ENCODE measurements around the gene INHBC.

INHBC gene

DNA sequence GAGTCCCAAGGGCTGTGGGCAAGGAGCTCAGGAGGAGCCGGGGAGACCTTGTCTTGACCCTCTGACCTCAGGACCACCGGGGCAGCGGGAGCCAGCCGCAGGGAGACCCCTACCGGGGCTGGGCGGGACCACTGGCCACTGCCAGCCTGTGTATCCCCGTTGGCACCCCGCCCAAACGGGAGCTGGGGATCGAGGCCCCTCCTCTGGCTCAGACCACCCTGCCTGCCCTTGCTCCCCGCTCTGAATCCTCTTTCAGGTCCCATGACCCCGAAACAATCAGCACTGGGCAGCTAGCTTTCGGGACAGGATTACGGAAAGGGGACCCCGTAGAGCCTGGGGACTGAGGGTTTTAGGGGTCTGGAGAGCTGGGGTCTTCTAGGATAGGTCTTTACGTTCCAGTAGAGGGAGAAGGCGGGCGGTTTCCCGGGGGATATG, 26.3 kb downstream of the INHBC start:
- Histone ChIP-seq H3K4me2 (peak overlapping the region; percentile 89 to 100 (median 99)), H3K4me1 (peaks cover 42 to 72% (median 61%) of the 10 kb centered on the region in 10 experiments), H4K20me1 (peaks cover 0 to 9% (median 0%) of the 10 kb centered on the region in 11 experiments; a peak in 5 of 22 replicates), H3K4me3 (peak overlapping the region; percentile 56 to 75 (median 69)), H3K9ac (peak overlapping the region; percentile 40 to 72 (median 69); a peak in 19 of 22 replicates), H3K36me3 (no peaks in the 10 kb centered on the region), H3K9me3 (replicated peaks in 1 of 11) (no peaks in the 10 kb centered on the region), H3K27me3 (peaks cover 7 to 22% (median 18%) of the 10 kb centered on the region in 11 experiments), H3K27ac (peak overlapping the region in 1 of 11 experiments; percentile 18; a peak in 1 of 22 replicates)
- no peak for TF ChIP-seq Cebpa-rat (IDR thresholded peaks at IDR 0.05)

DNA sequence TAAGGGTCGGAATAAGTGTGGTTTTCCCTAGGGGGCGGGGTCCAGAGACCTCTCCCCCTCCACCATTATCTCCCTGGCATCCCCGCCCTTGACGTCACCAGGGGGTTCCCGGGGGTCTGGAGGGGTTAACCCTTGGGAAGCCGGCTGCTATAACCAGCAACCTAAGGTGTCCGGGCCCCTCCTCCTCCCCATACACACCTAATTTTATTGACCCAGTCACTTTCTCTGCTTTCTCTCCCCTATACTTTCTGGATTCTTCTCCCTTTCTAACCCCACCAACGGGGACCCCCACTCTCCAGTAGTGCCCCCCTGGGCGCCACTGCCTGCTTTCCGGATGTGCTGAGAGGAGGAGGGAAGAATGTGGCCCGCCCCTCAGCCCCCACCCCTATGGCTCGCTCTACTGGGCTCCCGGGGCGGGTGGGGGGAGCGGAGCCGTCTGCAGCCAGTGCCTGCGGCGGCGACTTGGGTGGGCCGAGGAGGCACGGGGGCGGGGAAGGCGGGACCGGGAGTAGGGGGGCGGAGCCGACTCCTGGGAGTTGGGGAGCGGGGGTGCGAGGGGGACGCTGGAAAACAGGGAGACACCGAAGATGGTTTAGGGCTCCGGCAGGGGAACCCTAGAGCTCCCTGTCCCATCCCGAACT, 26.8 kb downstream of the INHBC start:
- Histone ChIP-seq H4K20me1 (peaks cover 0 to 11% (median 0%) of the 10 kb centered on the region in 11 experiments; a peak in 6 of 22 replicates), H3K27ac (peak overlapping the region in 3 of 11 experiments; percentile 18 to 29 (median 20); a peak in 2 of 22 replicates), H3K4me1 (peaks cover 43 to 72% (median 57%) of the 10 kb centered on the region in 10 experiments), H3K9ac (peak overlapping the region; percentile 54 to 76 (median 71)), H3K4me3 (peak overlapping the region; percentile 56 to 75 (median 69)), H3K4me2 (peak overlapping the region; percentile 89 to 100 (median 99)), H3K9me3 (replicated peaks in 1 of 11) (no peaks in the 10 kb centered on the region), H3K27me3 (peaks cover 7 to 22% (median 18%) of the 10 kb centered on the region in 11 experiments), H3K36me3 (no peaks in the 10 kb centered on the region)
- TF ChIP-seq Cebpa-rat (IDR thresholded peaks at IDR 0.05): no peak

DNA sequence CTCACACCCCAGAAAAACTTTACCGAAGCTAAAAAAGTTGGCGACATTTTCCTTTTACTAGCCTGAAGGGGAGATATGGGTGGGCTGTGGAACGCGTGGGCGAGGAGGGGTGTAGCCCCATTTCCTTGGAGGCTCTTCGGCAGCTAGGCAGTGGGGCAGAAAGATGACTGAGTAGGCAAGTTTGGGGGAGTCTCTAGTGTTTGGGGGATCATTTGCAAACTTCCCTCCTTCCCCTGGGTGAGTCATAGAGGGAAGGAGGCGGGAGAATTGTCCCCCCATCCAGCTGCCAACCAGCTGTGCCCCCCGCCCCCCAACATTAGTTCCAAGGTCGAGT, 27.3 kb downstream of the INHBC start:
- Histone ChIP-seq H3K9ac (peak overlapping the region; percentile 54 to 76 (median 71)), H3K4me3 (peak overlapping the region; percentile 56 to 75 (median 69)), H4K20me1 (peaks cover 0 to 16% (median 0%) of the 10 kb centered on the region in 11 experiments; a peak in 6 of 22 replicates), H3K27me3 (peaks cover 7 to 22% (median 18%) of the 10 kb centered on the region in 11 experiments), H3K36me3 (no peaks in the 10 kb centered on the region), H3K27ac (peak overlapping the region in 6 of 11 experiments; percentile 17 to 56 (median 30); a peak in 6 of 22 replicates), H3K4me1 (peaks cover 42 to 70% (median 54%) of the 10 kb centered on the region in 10 experiments), H3K9me3 (replicated peaks in 1 of 11) (no peaks in the 10 kb centered on the region), H3K4me2 (peak overlapping the region; percentile 89 to 100 (median 99))
- no peak for TF ChIP-seq Cebpa-rat (IDR thresholded peaks at IDR 0.05)

DNA sequence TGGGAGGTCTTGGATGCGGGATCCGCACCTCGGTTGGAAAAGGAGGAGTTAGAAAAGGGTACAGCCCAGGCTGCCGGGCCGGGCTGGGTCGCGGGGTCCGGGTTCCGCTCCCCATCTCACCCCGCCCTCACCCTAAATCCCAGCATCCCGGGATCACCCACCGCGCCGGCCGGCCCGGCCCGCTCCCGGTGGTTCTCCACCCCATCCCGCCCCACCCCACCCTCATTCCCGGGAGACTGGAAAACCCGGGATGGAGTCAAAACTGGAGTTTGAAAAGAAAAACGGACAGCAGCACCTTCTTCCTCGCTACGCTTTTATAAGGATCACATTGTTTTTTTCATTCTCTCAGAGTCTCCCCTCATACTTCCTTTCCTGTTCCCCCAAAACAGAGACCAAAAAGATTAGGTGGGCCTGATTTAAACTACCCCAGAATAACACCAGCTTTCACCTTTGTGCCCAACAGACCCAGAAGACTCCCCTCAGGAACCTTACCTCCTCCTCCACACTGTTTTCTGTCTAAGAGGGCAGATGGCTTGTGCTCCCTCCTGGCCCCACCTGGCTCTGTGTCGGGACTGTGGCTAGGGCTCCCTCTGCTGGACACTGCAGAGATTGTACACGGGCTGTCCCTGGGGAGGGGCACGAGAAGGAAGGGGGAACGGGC, 27.8 kb downstream of the INHBC start:
- Histone ChIP-seq H3K27ac (peak overlapping the region in 8 of 11 experiments; percentile 34 to 61 (median 49); a peak in 10 of 22 replicates), H3K27me3 (peaks cover 7 to 22% (median 18%) of the 10 kb centered on the region in 11 experiments), H4K20me1 (peaks cover 0 to 20% (median 0%) of the 10 kb centered on the region in 11 experiments; a peak in 7 of 22 replicates), H3K36me3 (peaks cover 0 to 2% (median 0%) of the 10 kb centered on the region in 11 experiments; a peak in 2 of 22 replicates), H3K4me1 (peaks cover 39 to 66% (median 51%) of the 10 kb centered on the region in 10 experiments), H3K9ac (peak overlapping the region; percentile 54 to 76 (median 71)), H3K4me2 (peak overlapping the region; percentile 89 to 100 (median 99)), H3K9me3 (replicated peaks in 1 of 11) (no peaks in the 10 kb centered on the region), H3K4me3 (peak overlapping the region; percentile 56 to 75 (median 69))
- TF ChIP-seq Cebpa-rat (IDR thresholded peaks at IDR 0.05): no peak

DNA sequence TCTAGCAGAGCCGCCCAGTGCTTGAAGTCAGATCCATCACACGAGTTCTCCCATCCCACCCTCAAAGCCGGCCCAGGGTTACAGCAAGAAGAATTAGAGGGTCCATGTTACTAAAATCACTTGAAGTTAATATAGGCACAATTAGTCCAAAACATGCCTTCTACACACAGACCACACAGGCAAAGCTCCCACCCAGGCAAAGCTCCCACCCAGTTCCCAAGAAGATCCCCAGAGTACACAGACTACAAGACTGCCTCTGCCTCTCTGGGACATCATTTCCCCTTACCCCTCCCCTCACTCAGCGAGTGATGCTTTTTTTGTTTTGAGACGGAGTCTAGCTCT, 28.3 kb downstream of the INHBC start:
- H3K9ac ChIP-seq: peak overlapping the region in 2 of 11 experiments; percentile 14 to 76; a peak in 2 of 22 replicates
- H3K4me3 ChIP-seq: peak overlapping the region in 4 of 10 experiments; percentile 56 to 75 (median 61); a peak in 7 of 20 replicates
- no peak for TF ChIP-seq Cebpa-rat (IDR thresholded peaks at IDR 0.05)
- H3K4me2 ChIP-seq: peak overlapping the region; percentile 89 to 100 (median 99); a peak in 21 of 22 replicates
- H3K4me1 ChIP-seq: peaks cover 34 to 61% (median 46%) of the 10 kb centered on the region in 10 experiments
- peaks cover 7 to 22% (median 18%) of the 10 kb centered on the region in 11 experiments for H3K27me3 ChIP-seq
- H3K27ac ChIP-seq: no peak overlapping the region; a peak in 1 of 22 replicates
- H3K36me3 ChIP-seq: peaks cover 0 to 7% (median 0%) of the 10 kb centered on the region in 11 experiments; a peak in 3 of 22 replicates
- no peaks in the 10 kb centered on the region for H3K9me3 ChIP-seq (replicated peaks in 1 of 11)
- H4K20me1 ChIP-seq: peaks cover 0 to 26% (median 1%) of the 10 kb centered on the region in 11 experiments; a peak in 7 of 22 replicates

DNA sequence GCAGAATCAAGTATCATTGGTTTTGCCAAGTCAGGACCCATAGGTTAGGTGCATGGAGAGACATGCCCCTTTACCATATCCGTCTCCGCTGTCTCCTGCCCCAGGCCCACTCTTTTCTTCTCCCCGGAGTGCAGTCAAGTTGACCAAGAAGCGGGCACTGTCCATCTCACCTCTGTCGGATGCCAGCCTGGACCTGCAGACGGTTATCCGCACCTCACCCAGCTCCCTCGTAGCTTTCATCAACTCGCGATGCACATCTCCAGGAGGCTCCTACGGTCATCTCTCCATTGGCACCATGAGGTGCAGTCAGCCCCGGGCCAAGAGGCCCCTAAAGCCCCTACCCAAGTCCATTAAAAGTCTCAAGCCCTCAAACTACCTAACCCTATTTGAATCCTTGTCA, 30.0 kb downstream of the INHBC start:
- H3K4me2 ChIP-seq: 0 out of 22 replicates have a peak overlapping the region, but pooled peaks of 1 of the 11 experiments have one; percentile 99
- no peak overlapping the region for H3K4me3 ChIP-seq
- H3K4me1 ChIP-seq: peaks cover 23 to 57% (median 37%) of the 10 kb centered on the region in 10 experiments
- no peak for TF ChIP-seq Cebpa-rat (IDR thresholded peaks at IDR 0.05)
- H3K36me3 ChIP-seq: peaks cover 0 to 24% (median 8%) of the 10 kb centered on the region in 11 experiments; a peak in 16 of 22 replicates
- no peak overlapping the region for H3K9ac ChIP-seq
- peaks cover 7 to 22% (median 18%) of the 10 kb centered on the region in 11 experiments for H3K27me3 ChIP-seq
- H4K20me1 ChIP-seq: peaks cover 0 to 42% (median 6%) of the 10 kb centered on the region in 11 experiments; a peak in 10 of 22 replicates
- no peaks in the 10 kb centered on the region for H3K9me3 ChIP-seq (replicated peaks in 1 of 11)
- H3K27ac ChIP-seq: no peak overlapping the region

DNA sequence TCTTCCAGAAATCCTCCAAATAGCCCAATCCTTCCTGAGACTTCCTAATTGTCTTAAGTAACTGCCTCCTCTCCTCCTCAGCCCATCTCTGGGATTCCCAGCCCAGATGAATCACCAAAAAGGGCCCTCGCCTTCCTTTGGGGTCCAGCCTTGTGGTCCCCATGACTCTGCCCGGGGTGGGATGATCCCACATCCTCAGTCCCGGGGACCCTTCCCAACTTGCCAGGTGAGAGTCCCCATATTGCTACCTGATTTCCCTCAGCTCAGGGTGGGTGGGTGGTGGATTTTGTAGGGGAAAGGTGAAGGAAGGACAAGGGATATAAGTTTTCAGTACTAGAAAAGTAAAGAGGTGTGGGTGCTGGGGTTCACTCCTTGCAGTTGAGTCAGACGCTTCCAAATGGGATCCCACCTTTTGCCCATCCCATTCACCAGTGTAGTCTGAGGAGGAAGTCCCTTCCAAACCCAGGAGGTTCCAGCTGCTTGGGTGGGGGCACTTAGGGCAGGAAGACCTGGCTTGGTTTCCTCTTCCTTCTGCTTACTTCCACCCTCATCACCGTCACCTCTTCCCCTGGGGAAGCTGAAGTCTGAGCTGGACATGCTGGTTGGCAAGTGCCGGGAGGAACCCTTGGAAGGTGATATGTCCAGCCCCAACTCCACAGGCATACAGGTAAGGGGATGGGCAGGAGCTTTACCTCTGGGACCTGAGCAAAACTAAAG, 30.6 kb downstream of the INHBC start:
- Histone ChIP-seq H3K27me3 (peaks cover 7 to 20% (median 17%) of the 10 kb centered on the region in 11 experiments), H3K4me3 (no peak overlapping the region), H3K9ac (no peak overlapping the region), H3K9me3 (replicated peaks in 1 of 11) (no peaks in the 10 kb centered on the region), H3K36me3 (peaks cover under 1 to 30% (median 14%) of the 10 kb centered on the region in 11 experiments; a peak in 19 of 22 replicates), H3K27ac (no peak overlapping the region), H3K4me2 (peak overlapping the region in 6 of 11 experiments; percentile 5 to 27 (median 10); a peak in 4 of 22 replicates), H4K20me1 (peaks cover 0 to 49% (median 6%) of the 10 kb centered on the region in 11 experiments; a peak in 10 of 22 replicates), H3K4me1 (peaks cover 23 to 63% (median 38%) of the 10 kb centered on the region in 10 experiments)
- no peak for TF ChIP-seq Cebpa-rat (IDR thresholded peaks at IDR 0.05)

Data from BLaER1 treated with 17β-estradiol and CSF1 and Interleukin-3, amounts not matched to agents 10 nM and 100 nM (cell line).